GM12891 (cell line): ENCODE data around the gene ZNF558.

Experiments used
- PAX5 ChIP-seq: IDR thresholded peaks from 2 replicates; pipeline ENCODE4 v1.6.1; 2011; ENCODE audit warnings: low read length, moderate library complexity, mild to moderate bottlenecking; ENCODE audit not compliant: insufficient read depth, severe bottlenecking
- POLR2A ChIP-seq: IDR thresholded peaks from 2 replicates; pipeline ENCODE4 v1.6.1; 2011; ENCODE audit warnings: low read depth, low read length, control low read depth
- POLR2AphosphoS5 ChIP-seq: IDR thresholded peaks from 2 replicates; pipeline ENCODE4 v1.6.1; 2011; ENCODE audit warnings: low read depth, low read length, control low read depth
- POU2F2 ChIP-seq: IDR thresholded peaks from 2 replicates; pipeline ENCODE4 v1.6.1; 2011; ENCODE audit warnings: low read depth, mild to moderate bottlenecking, control low read depth, low read length, moderate library complexity
- SPI1 ChIP-seq: IDR thresholded peaks from 2 replicates; pipeline ENCODE4 v1.6.1; 2011; ENCODE audit warnings: low read depth, low read length, control low read depth
- TAF1 ChIP-seq: IDR thresholded peaks from 2 replicates; pipeline ENCODE4 v1.6.1; 2011; ENCODE audit warnings: low read depth, low read length, control low read depth

DNA sequence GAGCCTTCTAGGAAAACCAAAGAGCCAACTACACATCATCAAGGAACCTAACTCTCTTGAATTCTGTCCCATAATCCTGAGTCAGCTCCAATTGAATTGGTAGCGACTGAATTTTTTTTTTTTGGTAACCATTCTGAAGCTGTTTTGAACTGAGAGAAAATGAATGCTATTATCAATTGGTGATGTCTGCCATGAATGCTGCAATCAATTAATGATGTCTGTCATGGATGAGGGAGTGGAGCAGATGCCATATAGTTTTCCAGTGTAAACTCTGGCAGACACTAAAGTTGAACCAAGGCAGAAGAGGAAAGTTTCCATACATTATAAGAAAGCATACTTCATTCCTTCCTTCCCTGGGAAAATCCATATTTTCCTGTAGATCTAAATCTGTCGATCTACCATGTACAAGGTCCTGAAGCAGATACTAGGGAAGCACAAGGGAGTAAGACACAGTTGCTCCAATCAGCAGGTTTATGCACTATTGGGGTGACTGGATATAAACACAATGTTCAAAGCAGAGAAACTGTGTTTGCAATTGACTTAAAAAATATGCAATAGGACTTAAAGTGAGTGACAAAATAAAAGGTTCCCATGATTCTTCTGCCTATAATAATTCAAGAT, 48.9 kb upstream of the ZNF558 start:
- no peak for TF ChIP-seq POLR2A
- TF ChIP-seq POU2F2: no peak
- no peak for TF ChIP-seq SPI1
- no peak for TF ChIP-seq TAF1
- no peak for TF ChIP-seq PAX5
- TF ChIP-seq POLR2AphosphoS5: no peak
